Upper lobe of right lung (tissue), 1 donor: Measurements from ENCODE around the gene IL11. TPM values are rescaled to one million over a fixed set of nuclear protein-coding genes. Genes with fewer than 3 reads are reported as not detected.

Experiments used
- ATAC-seq: fragments of 200-7000 bp; cut with Tn5 transposase; one replicate; pipeline ENCODE4 v1.9.1; 2020; ENCODE audit warnings: mild to moderate bottlenecking, moderate library complexity
- DNase-seq: peaks from one replicate; pipeline ENCODE4 v3.0.0-alpha.2; 2020
- H3K27ac ChIP-seq: fragments of 200-600 bp; one replicate; pipeline ENCODE4 v1.8.0; 2022
- H3K27me3 ChIP-seq: fragments of 200-600 bp; one replicate; pipeline ENCODE4 v1.8.0; 2022; ENCODE audit warnings: mild to moderate bottlenecking
- H3K36me3 ChIP-seq: fragments of 200-600 bp; one replicate; pipeline ENCODE4 v1.8.0; 2022
- H3K4me1 ChIP-seq: fragments of 200-600 bp; one replicate; pipeline ENCODE4 v1.8.0; 2022
- H3K4me3 ChIP-seq: fragments of 200-600 bp; one replicate; pipeline ENCODE4 v1.8.0; 2022; ENCODE audit warnings: mild to moderate bottlenecking
- H3K9me3 ChIP-seq: fragments of 200-600 bp; one replicate; pipeline ENCODE4 v1.8.0; 2022
- intact Hi-C: fragments of 100-400 bp; cut with DNase I; formaldehyde crosslinking; loops from one replicate; pipeline ENCODE4 v1.11.0; 2022
- total RNA-seq: library from RNA; stranded (reverse); fragmentation: NEBNext Ultra II Directional; extraction: Animal tissue kit (Norgen Biotek cat#: 25700); gene quantifications from one replicate; pipeline ENCODE4 v1.2.1, GENCODE V29; 2021
- TF ChIP-seq, protein P1 (sequence below): fragments of 200-600 bp; IDR thresholded peaks from one replicate; pipeline ENCODE4 v1.8.0; 2022; ENCODE audit warnings: antibody characterized with exemption
- donor health status: DM: no; HTN: yes; CAD: no; lungs with severe emphysema.

IL11 gene
- total RNA-seq, 1 donor from 2014 or later, result 0.84 TPM

DNA sequence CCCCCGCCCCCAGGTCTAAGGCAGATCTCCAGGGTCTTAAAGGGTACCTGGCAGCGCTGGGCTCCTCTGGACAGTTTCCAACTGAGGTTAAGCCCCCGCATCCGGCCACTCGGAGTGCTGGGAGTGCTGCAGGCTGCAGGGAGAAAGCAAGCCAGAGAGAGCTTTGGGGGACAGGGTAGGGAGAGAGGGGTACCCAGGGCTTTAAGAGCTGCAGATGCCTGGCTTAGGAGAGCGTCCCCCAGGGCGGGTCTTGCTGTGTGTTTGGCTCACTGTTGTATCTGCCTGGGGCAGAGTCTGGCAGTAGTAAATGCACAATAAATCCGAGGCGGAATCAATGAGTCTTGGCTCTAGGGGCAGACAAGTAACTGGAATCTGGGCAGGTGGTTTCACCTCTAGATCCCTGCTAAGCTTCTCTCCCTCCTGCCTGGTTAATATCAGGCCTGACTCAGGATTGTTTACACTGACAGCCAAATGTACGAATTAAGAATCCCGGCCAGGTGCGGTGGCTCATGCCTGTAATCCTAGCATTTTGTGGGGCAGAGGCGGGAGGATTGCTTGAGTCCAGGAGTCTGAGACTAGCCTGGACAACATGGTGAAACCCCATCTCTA is 14.9 kb downstream of the IL11 start:
- Histone ChIP-seq H3K4me3 (no peak overlapping the region), H3K27ac (no peak overlapping the region), H3K4me1 (peaks cover 14% of the 10 kb centered on the region), H3K9me3 (no peaks in the 10 kb centered on the region), H3K27me3 (peaks cover 40% of the 10 kb centered on the region), H3K36me3 (no peaks in the 10 kb centered on the region)
- intact Hi-C loops, result no loop called here
- TF ChIP-seq, protein P1, sequence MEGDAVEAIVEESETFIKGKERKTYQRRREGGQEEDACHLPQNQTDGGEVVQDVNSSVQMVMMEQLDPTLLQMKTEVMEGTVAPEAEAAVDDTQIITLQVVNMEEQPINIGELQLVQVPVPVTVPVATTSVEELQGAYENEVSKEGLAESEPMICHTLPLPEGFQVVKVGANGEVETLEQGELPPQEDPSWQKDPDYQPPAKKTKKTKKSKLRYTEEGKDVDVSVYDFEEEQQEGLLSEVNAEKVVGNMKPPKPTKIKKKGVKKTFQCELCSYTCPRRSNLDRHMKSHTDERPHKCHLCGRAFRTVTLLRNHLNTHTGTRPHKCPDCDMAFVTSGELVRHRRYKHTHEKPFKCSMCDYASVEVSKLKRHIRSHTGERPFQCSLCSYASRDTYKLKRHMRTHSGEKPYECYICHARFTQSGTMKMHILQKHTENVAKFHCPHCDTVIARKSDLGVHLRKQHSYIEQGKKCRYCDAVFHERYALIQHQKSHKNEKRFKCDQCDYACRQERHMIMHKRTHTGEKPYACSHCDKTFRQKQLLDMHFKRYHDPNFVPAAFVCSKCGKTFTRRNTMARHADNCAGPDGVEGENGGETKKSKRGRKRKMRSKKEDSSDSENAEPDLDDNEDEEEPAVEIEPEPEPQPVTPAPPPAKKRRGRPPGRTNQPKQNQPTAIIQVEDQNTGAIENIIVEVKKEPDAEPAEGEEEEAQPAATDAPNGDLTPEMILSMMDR, result no peak
- no peak for DNase-seq
- no peak for ATAC-seq

DNA sequence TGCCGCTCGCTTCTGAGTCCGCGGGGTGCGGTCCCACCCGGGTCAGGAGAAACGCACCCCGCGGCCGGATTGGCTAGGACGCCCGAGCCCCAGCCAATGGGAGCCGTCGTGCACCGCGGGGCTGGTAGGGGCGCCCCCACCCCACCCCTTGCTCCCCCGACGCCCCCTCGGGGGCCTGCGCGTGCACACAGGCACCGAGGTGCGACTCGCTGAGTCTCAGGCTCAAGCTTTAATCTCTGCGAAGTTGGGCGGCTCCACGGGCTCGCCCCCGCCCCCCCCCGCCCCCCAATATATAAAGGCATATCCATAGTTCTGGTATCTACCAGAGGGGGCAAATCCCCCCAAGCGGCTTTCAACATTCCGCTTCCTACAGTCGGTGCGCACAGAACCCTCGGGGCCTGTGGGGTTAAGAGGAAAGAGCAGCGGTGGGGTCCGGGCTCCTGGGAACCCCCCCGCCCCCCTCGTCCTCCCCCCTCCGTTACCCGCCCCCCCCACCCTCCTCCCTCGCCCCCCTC is 15.5 kb downstream of the IL11 start, which contains the start of gene COX6B2:
Gene COX6B2 (minus strand): TSS at position 22 of the 515 bp plus-strand sequence. CDS start 198 bp downstream, outside the sequence.
- Histone ChIP-seq H3K4me1 (peaks cover 14% of the 10 kb centered on the region), H3K27ac (no peak within 1 kb of the TSS), H3K36me3 (no peaks in the 10 kb centered on the region), H3K27me3 (peaks cover 40% of the 10 kb centered on the region), H3K4me3 (peak within 1 kb of the TSS; percentile 46), H3K9me3 (no peaks in the 10 kb centered on the region)
- TF ChIP-seq, protein P1, result no peak
- ATAC-seq (no peak), DNase-seq (no peak)
- intact Hi-C loops, result no loop called here

DNA sequence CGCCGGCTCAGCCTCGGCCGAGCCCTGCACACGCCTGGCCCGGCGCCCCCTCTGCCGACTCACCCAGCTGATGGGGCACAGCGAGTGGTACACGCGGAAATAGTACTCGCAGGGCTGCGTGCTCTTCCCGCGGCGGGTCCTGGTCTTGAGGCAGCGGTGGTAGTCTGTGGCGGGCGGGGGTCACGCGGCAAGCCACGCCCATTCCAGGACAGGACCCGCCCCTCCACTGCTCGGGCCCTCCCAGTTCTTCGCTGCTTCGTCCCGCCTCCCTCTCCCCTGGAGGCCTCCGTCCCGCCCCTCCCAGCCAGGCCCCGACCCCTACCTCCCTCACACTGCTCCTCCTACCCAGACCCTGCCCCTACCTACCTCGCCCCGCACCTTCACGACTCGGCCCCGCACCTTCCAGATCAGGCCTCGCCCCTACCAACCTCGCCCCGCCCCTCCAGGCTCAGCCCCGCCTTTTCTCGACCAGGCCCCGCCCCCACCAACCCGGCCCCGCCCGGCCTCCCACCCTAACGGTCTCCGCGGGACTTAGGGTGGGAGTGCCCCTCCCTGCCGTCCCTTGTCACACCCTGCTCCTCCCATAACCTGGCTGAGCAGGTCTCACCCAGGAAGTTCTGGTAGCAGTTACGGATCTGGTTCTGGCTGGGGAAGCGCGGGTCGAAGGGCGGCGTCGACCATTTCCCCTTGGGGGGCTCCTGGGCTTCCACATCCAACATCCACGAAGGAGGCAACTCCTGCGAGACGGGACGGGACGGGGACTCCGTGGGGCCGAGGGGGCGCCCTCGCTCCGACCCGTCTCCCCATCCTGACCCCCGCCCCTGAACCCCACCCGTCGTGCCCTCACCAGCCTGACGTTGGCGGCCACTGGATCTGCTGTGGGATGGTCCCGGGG is 16.2 kb downstream of the IL11 start:
- Histone ChIP-seq H3K4me1 (peaks cover 14% of the 10 kb centered on the region), H3K9me3 (no peaks in the 10 kb centered on the region), H3K36me3 (no peaks in the 10 kb centered on the region), H3K27ac (no peak overlapping the region), H3K27me3 (peaks cover 40% of the 10 kb centered on the region), H3K4me3 (peak overlapping the region; percentile 46)
- intact Hi-C loops, result no loop called here
- TF ChIP-seq, protein P1, result no peak
- peak; percentile 86 for DNase-seq
- ATAC-seq, result peak; percentile 91

DNA sequence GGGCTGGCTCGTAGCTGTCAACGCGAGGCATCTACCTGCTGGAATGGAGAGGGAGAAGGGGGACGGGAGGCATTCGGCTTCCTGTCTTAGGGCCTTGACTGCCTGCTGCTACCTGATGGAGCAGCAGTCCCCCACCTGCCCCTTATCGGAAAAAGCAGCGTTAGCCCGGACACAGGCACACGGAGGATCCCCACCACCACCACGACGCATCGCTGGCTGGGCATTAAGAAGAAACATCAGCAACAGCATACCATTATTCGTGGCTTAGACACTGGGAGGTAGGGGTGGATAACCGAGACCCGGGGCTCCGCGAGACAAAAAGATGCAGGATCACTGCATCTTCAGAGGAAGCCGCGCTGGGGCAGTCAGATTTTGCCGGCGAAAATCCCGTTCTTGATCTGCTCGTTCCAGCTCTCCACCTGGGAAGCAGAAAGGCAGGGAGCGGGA is 16.9 kb downstream of the IL11 start:
- Histone ChIP-seq H3K9me3 (no peaks in the 10 kb centered on the region), H3K27ac (no peak overlapping the region), H3K36me3 (no peaks in the 10 kb centered on the region), H3K4me1 (peaks cover 14% of the 10 kb centered on the region), H3K4me3 (peak overlapping the region; percentile 46), H3K27me3 (peaks cover 40% of the 10 kb centered on the region)
- DNase-seq, result no peak
- ATAC-seq, result no peak
- TF ChIP-seq, protein P1, result no peak
- intact Hi-C loops, result no loop called here

DNA sequence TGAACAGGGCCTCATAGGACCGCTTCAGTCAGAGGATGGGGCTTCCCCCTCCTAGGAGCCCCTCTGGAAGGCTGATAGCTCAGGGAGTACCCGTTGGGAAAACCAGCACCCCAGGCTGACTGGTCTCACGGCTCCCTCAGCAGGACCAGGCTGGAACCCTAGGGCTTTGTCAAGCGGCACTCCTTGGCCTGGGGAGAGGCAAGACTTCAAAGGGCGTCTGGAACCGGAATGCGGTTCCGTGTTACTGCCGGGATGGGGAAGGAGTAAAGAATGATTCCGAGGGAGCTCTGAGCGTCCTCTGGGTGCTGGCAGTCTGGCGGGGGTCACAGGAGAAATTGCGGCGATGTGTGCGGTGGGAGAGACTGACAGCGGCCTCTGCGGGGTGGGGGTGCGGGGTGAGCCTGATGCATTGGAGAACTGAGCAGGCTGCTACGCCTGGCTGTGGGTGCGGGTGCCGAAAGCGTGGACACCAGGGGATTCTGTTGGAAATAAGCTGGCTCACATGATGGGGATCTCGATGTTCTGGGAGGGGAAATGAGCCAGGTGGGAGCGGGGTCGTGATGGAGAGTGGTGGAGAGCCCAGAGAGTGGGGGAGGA is 17.6 kb downstream of the IL11 start:
- Histone ChIP-seq H3K36me3 (no peaks in the 10 kb centered on the region), H3K4me1 (peaks cover 14% of the 10 kb centered on the region), H3K27ac (no peak overlapping the region), H3K4me3 (no peak overlapping the region), H3K9me3 (no peaks in the 10 kb centered on the region), H3K27me3 (peaks cover 40% of the 10 kb centered on the region)
- ATAC-seq (no peak), DNase-seq (no peak)
- intact Hi-C loops, result no loop called here
- TF ChIP-seq, protein P1, result no peak
